Fibroblast of the aortic adventitia (primary cell): ENCODE data around the gene FMN1. TPM values are rescaled to one million over a fixed set of nuclear protein-coding genes. Genes with fewer than 3 reads are reported as not detected.

Source experiments
- DNase-seq: peaks from one replicate; pipeline ENCODE4 v3.0.0-alpha.2; 2010; ENCODE audit warnings: low read depth
- H3K4me3 ChIP-seq: 2 replicates; pipeline ENCODE4 v1.5.1; 2011; ENCODE audit warnings: low read depth, mild to moderate bottlenecking, control low read depth, low read length, moderate library complexity
- total RNA-seq: library from RNA; depleted of rRNA; stranded (reverse); fragments of >200 nt; gene quantifications from 2 replicates; pipeline ENCODE4 v1.2.3, GENCODE V29; 2012; ENCODE audit warnings: low replicate concordance
- TF ChIP-seq, protein P1 (sequence below): IDR thresholded peaks from 2 replicates; pipeline ENCODE4 v1.5.1; 2011; ENCODE audit warnings: mild to moderate bottlenecking, low read length, control low read depth, inconsistent platforms; ENCODE audit not compliant: insufficient read depth

FMN1 gene
- total RNA-seq, 1 donor, result 1.1 TPM

GRCh38 chr15:33108518-33108917, 86.0 kb downstream of the FMN1 start:
- H3K4me3 ChIP-seq, result no peak overlapping the region
- TF ChIP-seq, protein P1, sequence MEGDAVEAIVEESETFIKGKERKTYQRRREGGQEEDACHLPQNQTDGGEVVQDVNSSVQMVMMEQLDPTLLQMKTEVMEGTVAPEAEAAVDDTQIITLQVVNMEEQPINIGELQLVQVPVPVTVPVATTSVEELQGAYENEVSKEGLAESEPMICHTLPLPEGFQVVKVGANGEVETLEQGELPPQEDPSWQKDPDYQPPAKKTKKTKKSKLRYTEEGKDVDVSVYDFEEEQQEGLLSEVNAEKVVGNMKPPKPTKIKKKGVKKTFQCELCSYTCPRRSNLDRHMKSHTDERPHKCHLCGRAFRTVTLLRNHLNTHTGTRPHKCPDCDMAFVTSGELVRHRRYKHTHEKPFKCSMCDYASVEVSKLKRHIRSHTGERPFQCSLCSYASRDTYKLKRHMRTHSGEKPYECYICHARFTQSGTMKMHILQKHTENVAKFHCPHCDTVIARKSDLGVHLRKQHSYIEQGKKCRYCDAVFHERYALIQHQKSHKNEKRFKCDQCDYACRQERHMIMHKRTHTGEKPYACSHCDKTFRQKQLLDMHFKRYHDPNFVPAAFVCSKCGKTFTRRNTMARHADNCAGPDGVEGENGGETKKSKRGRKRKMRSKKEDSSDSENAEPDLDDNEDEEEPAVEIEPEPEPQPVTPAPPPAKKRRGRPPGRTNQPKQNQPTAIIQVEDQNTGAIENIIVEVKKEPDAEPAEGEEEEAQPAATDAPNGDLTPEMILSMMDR, result no peak
- DNase-seq, result no peak

GRCh38 chr15:33107950-33108349, 86.6 kb downstream of the FMN1 start:
- no peak overlapping the region for H3K4me3 ChIP-seq
- TF ChIP-seq, protein P1, result no peak
- peak; percentile 40 for DNase-seq

DNA sequence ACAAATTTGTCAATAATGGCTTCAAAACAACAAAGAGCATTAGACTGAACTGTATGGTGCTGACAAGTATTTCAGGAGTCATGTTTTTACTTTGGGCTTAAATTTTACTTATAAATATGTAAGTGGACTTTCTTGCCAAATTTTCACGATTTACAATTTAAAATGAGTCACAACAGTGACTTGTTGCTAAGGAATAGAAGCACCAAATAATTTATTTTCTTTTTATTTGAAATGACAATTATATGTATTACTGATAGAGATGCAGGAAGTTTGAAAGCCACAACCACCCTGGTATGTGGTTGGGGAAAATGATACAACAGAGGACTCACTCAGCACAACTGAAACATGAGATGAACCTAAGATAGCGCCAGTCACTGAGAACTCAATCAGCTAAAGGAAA, 90.3 kb downstream of the FMN1 start:
- TF ChIP-seq, protein P1, result no peak
- no peak overlapping the region for H3K4me3 ChIP-seq
- peak; percentile 73 for DNase-seq

DNA sequence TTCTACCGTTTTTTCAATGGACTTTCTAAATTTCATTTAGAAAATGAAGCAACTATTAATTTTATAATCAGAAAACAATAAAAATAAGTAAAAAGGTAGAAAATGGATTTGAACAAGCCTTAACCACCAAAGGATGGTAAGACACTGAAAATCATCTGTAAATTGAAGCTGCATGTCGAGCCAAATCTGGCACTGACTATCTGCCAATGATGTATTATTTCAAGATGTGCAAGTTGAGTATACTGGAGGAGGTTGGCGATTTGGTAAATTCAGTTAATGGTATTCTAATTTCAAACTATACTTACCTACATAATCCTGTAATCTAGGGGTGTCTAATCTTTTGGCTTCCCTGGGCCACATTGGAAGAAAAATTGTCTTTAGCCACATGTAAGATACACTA, 93.5 kb downstream of the FMN1 start:
- TF ChIP-seq, protein P1, result no peak
- no peak overlapping the region for H3K4me3 ChIP-seq
- no peak for DNase-seq

GRCh38 chr15:33100314-33100713, 94.2 kb downstream of the FMN1 start:
- DNase-seq, result no peak
- TF ChIP-seq, protein P1, result no peak
- no peak overlapping the region for H3K4me3 ChIP-seq

- TF ChIP-seq, protein P1, result no peak
- DNase-seq, result no peak
- H3K4me3 ChIP-seq, result no peak overlapping the region
Observed at GRCh38 chr15:33099739-33100138, 94.8 kb downstream of the FMN1 start.

GRCh38 chr15:33099213-33099612, 95.3 kb downstream of the FMN1 start:
- no peak for DNase-seq
- no peak overlapping the region for H3K4me3 ChIP-seq
- TF ChIP-seq, protein P1, result no peak
